Mucosa of descending colon (tissue), 3 donors: ENCODE measurements around the gene DCLK1. TPM values are rescaled to one million over a fixed set of nuclear protein-coding genes. Genes with fewer than 3 reads are reported as not detected.

Experiments used
- ATAC-seq: fragments of 200-7000 bp; cut with Tn5 transposase; one replicate; pipeline ENCODE4 v1.9.1; 2020; ENCODE audit warnings: mild to moderate bottlenecking, moderate library complexity
- DNase-seq, 3 donors: peaks; one replicate each; pipeline ENCODE4 v3.0.0-alpha.2; 2020
- H3K36me3 ChIP-seq: fragments of 200-600 bp; one replicate; pipeline ENCODE4 v1.8.0; 2021; ENCODE audit warnings: low read depth, mild to moderate bottlenecking
- H3K4me1 ChIP-seq: fragments of 200-600 bp; one replicate; pipeline ENCODE4 v1.8.0; 2021; ENCODE audit warnings: low read depth, mild to moderate bottlenecking
- H3K4me3 ChIP-seq: fragments of 200-600 bp; one replicate; pipeline ENCODE4 v1.8.0; 2021; ENCODE audit warnings: mild to moderate bottlenecking
- H3K9me3 ChIP-seq: fragments of 200-600 bp; one replicate; pipeline ENCODE4 v1.8.0; 2021; ENCODE audit warnings: mild to moderate bottlenecking
- intact Hi-C, 2 donors: fragments of 100-400 bp; cut with DNase I in 1 of 2; cut with micrococcal nuclease in 1 of 2; formaldehyde crosslinking; loops; one replicate each; pipeline versions ENCODE4 v1.11.0 to v1.11.1; 2022; cut with DNase I, micrococcal nuclease
- total RNA-seq, 3 donors: library from RNA; stranded (reverse); fragmentation: NEBNext Ultra II Directional in 2 of 3; extraction: Animal tissue kit (Norgen Biotek cat#: 25700) in 2 of 3; gene quantifications; one replicate each; pipeline versions ENCODE4 v1.2.1 to v1.2.4, GENCODE V29; 2021 to 2023
- TF ChIP-seq, protein P1 (sequence below): fragments of 200-600 bp; IDR thresholded peaks from one replicate; pipeline ENCODE4 v1.8.0; 2022; ENCODE audit warnings: antibody characterized with exemption, mild to moderate bottlenecking
- donor health status: DM: no; HTN: no; CAD: no; lungs with moderate emphysema.
- donor health status: DM: no; HTN: no; CAD: no.
- donor health status: DM: no; HTN: yes; CAD: no.

The DCLK1 gene
- total RNA-seq, 3 donors from 2014 or later: 2.6 to 17.9 (median 12.7) TPM

GRCh38 chr13:35744566-35745178, 386.5 kb downstream of the DCLK1 start:
- ATAC-seq: no peak
- no peaks in the 10 kb centered on the region for H3K36me3 ChIP-seq
- no peaks in the 10 kb centered on the region for H3K9me3 ChIP-seq
- H3K4me1 ChIP-seq: no peaks in the 10 kb centered on the region
- H3K4me3 ChIP-seq: no peak overlapping the region
- TF ChIP-seq, protein P1, sequence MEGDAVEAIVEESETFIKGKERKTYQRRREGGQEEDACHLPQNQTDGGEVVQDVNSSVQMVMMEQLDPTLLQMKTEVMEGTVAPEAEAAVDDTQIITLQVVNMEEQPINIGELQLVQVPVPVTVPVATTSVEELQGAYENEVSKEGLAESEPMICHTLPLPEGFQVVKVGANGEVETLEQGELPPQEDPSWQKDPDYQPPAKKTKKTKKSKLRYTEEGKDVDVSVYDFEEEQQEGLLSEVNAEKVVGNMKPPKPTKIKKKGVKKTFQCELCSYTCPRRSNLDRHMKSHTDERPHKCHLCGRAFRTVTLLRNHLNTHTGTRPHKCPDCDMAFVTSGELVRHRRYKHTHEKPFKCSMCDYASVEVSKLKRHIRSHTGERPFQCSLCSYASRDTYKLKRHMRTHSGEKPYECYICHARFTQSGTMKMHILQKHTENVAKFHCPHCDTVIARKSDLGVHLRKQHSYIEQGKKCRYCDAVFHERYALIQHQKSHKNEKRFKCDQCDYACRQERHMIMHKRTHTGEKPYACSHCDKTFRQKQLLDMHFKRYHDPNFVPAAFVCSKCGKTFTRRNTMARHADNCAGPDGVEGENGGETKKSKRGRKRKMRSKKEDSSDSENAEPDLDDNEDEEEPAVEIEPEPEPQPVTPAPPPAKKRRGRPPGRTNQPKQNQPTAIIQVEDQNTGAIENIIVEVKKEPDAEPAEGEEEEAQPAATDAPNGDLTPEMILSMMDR: no peak
- DNase-seq: no peak
- intact Hi-C loops: no loop called here

DNA sequence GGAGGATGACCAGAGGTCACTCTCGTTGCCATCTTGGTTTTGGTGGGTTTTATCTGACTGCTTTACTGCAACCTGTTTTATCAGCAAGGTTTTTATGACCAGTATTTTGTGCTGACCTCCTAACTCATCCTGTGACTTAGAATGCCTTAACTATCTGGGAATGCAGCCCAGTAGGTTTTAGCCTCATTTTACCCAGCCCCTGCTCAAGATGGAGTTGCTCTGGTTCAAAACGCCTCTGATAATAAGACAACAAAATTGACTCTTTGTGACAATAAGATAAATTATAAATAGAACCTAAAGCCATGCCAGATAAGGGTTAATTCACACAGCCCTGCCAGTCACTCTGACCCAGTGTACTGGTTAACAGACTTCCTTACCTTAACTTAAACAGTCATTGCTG, 387.0 kb downstream of the DCLK1 start:
- no peaks in the 10 kb centered on the region for H3K9me3 ChIP-seq
- intact Hi-C loops: no loop called here
- TF ChIP-seq, protein P1: no peak

DNA sequence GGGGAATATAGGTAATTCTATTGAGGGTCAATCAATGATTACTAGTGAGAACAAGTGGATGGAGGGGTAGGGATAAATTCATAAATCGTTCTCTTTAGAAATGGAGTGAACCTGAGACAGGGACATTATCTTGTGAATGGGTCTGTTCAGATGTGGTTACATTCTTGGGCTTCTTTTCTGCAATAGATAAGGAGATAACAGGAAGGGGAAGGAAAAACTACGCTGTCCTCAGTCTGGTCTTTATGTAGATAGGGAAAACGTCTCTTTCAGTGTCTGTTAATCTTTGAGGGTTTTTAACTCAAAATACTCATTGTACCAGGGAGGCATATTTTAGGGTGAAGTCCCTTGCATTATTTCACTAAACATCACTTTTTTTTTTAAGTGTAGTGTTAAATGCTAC, 388.0 kb downstream of the DCLK1 start:
- intact Hi-C loops: no loop called here
- Histone ChIP-seq H3K36me3 (no peaks in the 10 kb centered on the region), H3K9me3 (no peaks in the 10 kb centered on the region), H3K4me1 (no peaks in the 10 kb centered on the region), H3K4me3 (no peak overlapping the region)
- ATAC-seq: no peak
- no peak for DNase-seq
- TF ChIP-seq, protein P1: no peak

More for the DNA sequence above, 387.0 kb downstream of the DCLK1 start:
- no peak overlapping the region for H3K4me3 ChIP-seq
- no peaks in the 10 kb centered on the region for H3K4me1 ChIP-seq
- H3K36me3 ChIP-seq: no peaks in the 10 kb centered on the region
- no peak for ATAC-seq
- no peak for DNase-seq

DNA sequence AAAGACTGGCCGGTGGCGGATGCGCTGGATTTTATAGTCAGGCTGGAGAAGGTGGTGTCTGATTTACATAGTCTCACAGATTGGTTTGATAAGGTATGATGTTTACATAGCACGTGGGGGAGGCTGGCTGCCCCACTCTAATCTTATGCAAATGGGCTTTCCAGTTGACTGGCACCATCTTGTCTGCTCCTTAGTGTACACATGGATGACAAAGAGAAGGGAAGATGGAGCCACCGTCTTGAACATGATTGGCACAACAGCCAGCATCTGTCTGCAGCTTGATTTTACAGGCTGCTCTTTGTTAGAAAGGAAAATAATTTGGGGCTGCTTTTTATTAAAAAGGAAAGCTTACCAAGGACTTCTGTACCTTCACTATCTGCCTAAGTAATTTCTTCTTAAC, 389.5 kb downstream of the DCLK1 start:
- H3K36me3 ChIP-seq: no peaks in the 10 kb centered on the region
- no peak for DNase-seq
- H3K4me1 ChIP-seq: no peaks in the 10 kb centered on the region
- intact Hi-C loops: no loop called here
- H3K4me3 ChIP-seq: no peak overlapping the region
- ATAC-seq: no peak
- TF ChIP-seq, protein P1: no peak
- H3K9me3 ChIP-seq: no peaks in the 10 kb centered on the region

DNA sequence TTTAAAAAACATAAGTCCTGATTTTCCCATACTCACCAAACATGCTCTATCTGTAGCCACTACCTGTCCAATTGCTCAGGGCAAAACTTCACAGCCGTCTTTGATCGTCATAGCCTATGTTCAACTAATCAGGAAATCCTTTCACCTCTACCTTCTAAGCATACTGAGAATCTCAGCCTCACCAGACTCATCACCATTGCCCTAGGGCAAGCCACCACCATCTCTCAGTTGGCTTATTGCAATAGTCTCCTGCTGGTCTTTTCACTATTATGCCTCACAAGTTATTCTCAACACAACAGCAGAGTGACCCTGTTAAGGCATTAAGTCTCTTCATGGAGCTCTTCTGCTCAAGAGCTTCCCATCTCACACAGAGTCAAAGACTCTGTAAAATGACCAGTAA, 394.3 kb downstream of the DCLK1 start:
- ATAC-seq: no peak
- DNase-seq: no peak
- H3K4me3 ChIP-seq: no peak overlapping the region
- no peaks in the 10 kb centered on the region for H3K9me3 ChIP-seq
- TF ChIP-seq, protein P1: no peak
- intact Hi-C loops: no loop called here
- H3K36me3 ChIP-seq: no peaks in the 10 kb centered on the region
- no peaks in the 10 kb centered on the region for H3K4me1 ChIP-seq

- no peak for DNase-seq
- Histone ChIP-seq H3K9me3 (no peaks in the 10 kb centered on the region), H3K4me1 (no peaks in the 10 kb centered on the region), H3K4me3 (no peak overlapping the region), H3K36me3 (no peaks in the 10 kb centered on the region)
- TF ChIP-seq, protein P1: no peak
- intact Hi-C loops: no loop called here
- no peak for ATAC-seq
These were observed 397.4 kb downstream of the DCLK1 start for GRCh38 chr13:35733827-35734226.
